Neutrophil (primary cell): ENCODE results near the gene PEAK1.
"Not testable (repeated sequence)": the region's sequence is repeated elsewhere in the genome, so short reads cannot be mapped to it uniquely, and the experiment has no call there.

Experiments
- H3K27ac ChIP-seq: fragments of 200-600 bp; sonication (generic); 2 replicates; pipeline ENCODE4 v1.5.1; 2016; ENCODE audit warnings: mild to moderate bottlenecking, moderate library complexity
- H3K27me3 ChIP-seq: fragments of 200-600 bp; sonication (generic); 2 replicates; pipeline ENCODE4 v1.6.0; 2016; ENCODE audit warnings: mild to moderate bottlenecking
- H3K36me3 ChIP-seq: fragments of 200-600 bp; sonication (generic); 2 replicates; pipeline ENCODE4 v1.5.1; 2017
- H3K4me1 ChIP-seq, 2 experiments: fragments of 200-600 bp in 1 of 2; sonication (generic) in 1 of 2; 1 replicate in 1 of 2; 2 replicates in 1 of 2; pipeline versions ENCODE4 v1.5.1 to v1.6.1; 2013 to 2016; ENCODE audit warnings: low read depth in 1 of 2, low read length in 1 of 2, mild to moderate bottlenecking in 1 of 2, moderate library complexity in 1 of 2; ENCODE audit not compliant: control insufficient read depth in 1 of 2, insufficient read depth in 1 of 2
- H3K4me3 ChIP-seq, 2 experiments: fragments of 200-600 bp in 1 of 2; sonication (generic) in 1 of 2; 1 replicate in 1 of 2; 2 replicates in 1 of 2; pipeline ENCODE4 v1.5.1; 2013 to 2016; ENCODE audit warnings: low read depth in 1 of 2, low read length in 1 of 2, mild to moderate bottlenecking in 1 of 2, moderate library complexity in 1 of 2
- H3K9me3 ChIP-seq: fragments of 200-600 bp; sonication (generic); 2 replicates; pipeline ENCODE4 v1.5.1; 2016
- CTCF ChIP-seq: fragments of 200-600 bp; sonication (generic); IDR thresholded peaks from 2 replicates; pipeline ENCODE4 v1.5.1; 2016; ENCODE audit warnings: antibody characterized with exemption

Gene PEAK1

GRCh38 chr15:77181305-77182074 lies 238.4 kb downstream of the PEAK1 start:
- TF ChIP-seq CTCF, result no peak
- peaks cover 5 to 12% of the 10 kb centered on the region in 2 experiments for H3K4me1 ChIP-seq
- no peaks in the 10 kb centered on the region for H3K9me3 ChIP-seq
- H3K27ac ChIP-seq, result no peak overlapping the region
- H3K27me3 ChIP-seq, result no peaks in the 10 kb centered on the region
- peaks cover 12% of the 10 kb centered on the region for H3K36me3 ChIP-seq
- no peak overlapping the region for H3K4me3 ChIP-seq

DNA sequence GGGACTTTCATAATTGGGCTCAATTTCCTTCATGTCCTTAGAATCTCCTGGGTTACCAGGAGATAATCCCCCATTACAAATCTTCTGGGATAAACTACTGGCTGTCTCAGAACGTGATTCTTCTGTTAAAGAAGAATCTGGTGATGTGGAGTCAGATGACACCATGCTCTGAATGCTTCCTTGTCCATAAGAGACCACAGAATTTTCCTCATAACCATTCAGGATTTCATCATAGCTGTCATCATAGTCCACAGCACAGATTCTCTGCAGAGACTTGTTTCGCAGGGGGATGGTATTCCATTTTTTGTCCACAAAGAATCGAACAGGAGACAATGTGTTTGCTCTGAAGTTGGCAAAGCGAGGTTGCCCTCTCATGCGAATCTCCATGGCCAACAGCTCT lies 239.1 kb downstream of the PEAK1 start:
- H3K27me3 ChIP-seq, result no peaks in the 10 kb centered on the region
- no peak overlapping the region for H3K27ac ChIP-seq
- peaks cover 12% of the 10 kb centered on the region for H3K36me3 ChIP-seq
- no peak overlapping the region for H3K4me3 ChIP-seq
- no peaks in the 10 kb centered on the region for H3K9me3 ChIP-seq
- TF ChIP-seq CTCF, result no peak
- H3K4me1 ChIP-seq, result peaks cover 5 to 8% of the 10 kb centered on the region in 2 experiments

GRCh38 chr15:77180270-77180669 lies 239.6 kb downstream of the PEAK1 start:
- no peak for TF ChIP-seq CTCF
- Histone ChIP-seq H3K36me3 (peaks cover 12% of the 10 kb centered on the region), H3K9me3 (no peaks in the 10 kb centered on the region), H3K4me3 (no peak overlapping the region), H3K27ac (no peak overlapping the region), H3K4me1 (peaks cover 2 to 3% of the 10 kb centered on the region in 2 experiments), H3K27me3 (no peaks in the 10 kb centered on the region)

- no peaks in the 10 kb centered on the region for H3K9me3 ChIP-seq
- no peak overlapping the region for H3K4me3 ChIP-seq
- H3K27ac ChIP-seq, result no peak overlapping the region
- TF ChIP-seq CTCF, result no peak
- peaks cover 12% of the 10 kb centered on the region for H3K36me3 ChIP-seq
- H3K4me1 ChIP-seq, result no peaks in the 10 kb centered on the region
- H3K27me3 ChIP-seq, result no peaks in the 10 kb centered on the region
Observed at GRCh38 chr15:77179541-77179998, 240.3 kb downstream of the PEAK1 start.

DNA sequence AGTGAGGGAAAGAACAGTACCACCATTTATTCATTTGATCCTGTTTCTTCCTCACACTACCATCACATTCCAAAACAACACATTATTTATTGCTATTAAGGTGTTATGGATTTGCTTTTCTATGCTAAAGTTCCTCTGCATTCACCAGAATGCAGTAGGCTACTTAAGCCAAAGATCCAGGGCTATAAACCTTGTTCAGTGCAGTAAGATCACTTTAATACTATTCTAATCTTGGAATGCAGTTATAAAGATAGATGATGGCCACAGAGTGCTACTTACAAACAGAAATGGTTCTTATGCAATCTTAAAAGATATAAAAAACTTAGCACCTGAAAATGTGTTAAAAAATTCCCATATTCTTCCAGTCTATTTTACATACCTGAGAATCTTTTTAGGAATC lies 241.5 kb downstream of the PEAK1 start:
- Histone ChIP-seq H3K4me1 (no peaks in the 10 kb centered on the region), H3K36me3 (peaks cover 12% of the 10 kb centered on the region), H3K9me3 (no peaks in the 10 kb centered on the region), H3K27me3 (no peaks in the 10 kb centered on the region), H3K4me3 (no peak overlapping the region), H3K27ac (no peak overlapping the region)
- TF ChIP-seq CTCF, result no peak

DNA sequence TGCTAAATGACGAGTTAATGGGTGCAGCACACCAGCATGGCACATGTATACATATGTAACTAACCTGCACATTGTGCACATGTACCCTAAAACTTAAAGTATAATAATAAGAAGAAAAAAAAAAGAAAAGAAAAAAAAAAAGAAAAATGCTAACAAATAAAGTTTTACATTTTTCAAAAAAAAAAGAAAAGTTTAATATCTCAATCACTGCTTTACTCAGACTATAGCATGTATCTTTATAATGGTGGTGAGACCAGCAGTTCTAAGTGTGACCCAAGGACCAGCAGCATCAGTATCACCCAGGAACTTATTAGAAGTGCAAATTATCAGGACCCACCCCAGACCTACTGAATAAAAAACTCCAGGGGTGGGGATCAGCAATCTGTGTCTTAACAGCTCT lies 243.8 kb downstream of the PEAK1 start:
- H3K36me3 ChIP-seq, result peaks cover 12% of the 10 kb centered on the region
- H3K9me3 ChIP-seq, H3K27me3 ChIP-seq, H3K4me3 ChIP-seq, H3K4me1 ChIP-seq, H3K27ac ChIP-seq: not testable (repeated sequence)
